Tibial nerve (tissue), 4 donors: ENCODE data around the gene KSR2. TPM values are rescaled to one million over a fixed set of nuclear protein-coding genes. Genes with fewer than 3 reads are reported as not detected.

Experiments used
- DNase-seq, 2 donors: peaks; one replicate each; pipeline ENCODE4 v3.0.0-alpha.2; 2019; ENCODE audit warnings: low spot score in 2 of 2
- H3K27ac ChIP-seq, 4 donors: fragments of 200-600 bp; sonication (generic) in 3 of 4; one replicate each; pipeline ENCODE4 v1.5.1; 2017 to 2019; ENCODE audit warnings: mild to moderate bottlenecking in 1 of 4
- H3K27me3 ChIP-seq, 2 donors: fragments of 200-600 bp; sonication (generic) in 1 of 2; one replicate each; pipeline versions ENCODE4 v1.5.1 to v1.6.0; 2017 to 2019
- H3K36me3 ChIP-seq, 3 donors: fragments of 200-600 bp; sonication (generic); one replicate each; pipeline ENCODE4 v1.5.1; 2018 to 2019
- H3K4me1 ChIP-seq, 4 donors: fragments of 200-600 bp; sonication (generic) in 3 of 4; one replicate each; pipeline ENCODE4 v1.5.1; 2017 to 2019
- H3K4me3 ChIP-seq, 4 donors: fragments of 200-600 bp; sonication (generic) in 3 of 4; one replicate each; pipeline ENCODE4 v1.5.1; 2017 to 2019; ENCODE audit warnings: mild to moderate bottlenecking in 1 of 4, moderate library complexity in 1 of 4
- H3K9me3 ChIP-seq, 4 donors: fragments of 200-600 bp; sonication (generic) in 3 of 4; one replicate each; pipeline ENCODE4 v1.5.1; 2017 to 2019
- CTCF ChIP-seq, 5 experiments: fragments of 200-600 bp in 3 of 5; fragments of 450-650 bp in 2 of 5; sonication (generic) in 3 of 5; IDR thresholded peaks; one replicate each; pipeline ENCODE4 v1.5.1; 2016 to 2019; ENCODE audit warnings: antibody characterized with exemption in 5 of 5, mild to moderate bottlenecking in 3 of 5, moderate library complexity in 2 of 5
- EP300 ChIP-seq, 2 donors: sonication (generic); formaldehyde crosslinking; IDR thresholded peaks; one replicate each; pipeline ENCODE4 v1.6.1; 2017; ENCODE audit warnings: antibody characterized with exemption in 2 of 2, mild to moderate bottlenecking in 1 of 2
- POLR2A ChIP-seq, 2 donors: fragments of 450-650 bp; IDR thresholded peaks; one replicate each; pipeline ENCODE4 v1.6.1; 2017; ENCODE audit warnings: antibody characterized with exemption in 2 of 2, mild to moderate bottlenecking in 2 of 2, moderate library complexity in 2 of 2
- WGBS, 2 donors: methylation state at CpG; one replicate each; pipeline ENCODE4 v1.1.5; 2018; 5-methylcytosine and 5-hydroxymethylcytosine counted together
- total RNA-seq, 4 donors: library from RNA; depleted of rRNA; stranded (reverse); fragments of >200 nt; gene quantifications; one replicate each; pipeline ENCODE4 v1.1.0, GENCODE V29; 2016

The KSR2 gene
- total RNA-seq, 4 donors from 2014 or later: under 0.01 TPM; not detected in 3

GRCh38 chr12:117470804-117471203 is 498.0 kb downstream of the KSR2 start:
- no peaks in the 10 kb centered on the region for H3K4me1 ChIP-seq
- 57 to 61% methylated on average over 2 of the region's 2 CpGs for WGBS, 2 donors

GRCh38 chr12:117469883-117470483 is 498.8 kb downstream of the KSR2 start:
- DNase-seq: no peak
- Histone ChIP-seq H3K27ac (no peak overlapping the region), H3K27me3 (no peaks in the 10 kb centered on the region), H3K4me3 (no peak overlapping the region), H3K36me3 (no peaks in the 10 kb centered on the region), H3K9me3 (peaks cover 0 to 12% (median 0%) of the 10 kb centered on the region in 4 donors), H3K4me1 (no peaks in the 10 kb centered on the region)
- TF ChIP-seq CTCF (IDR thresholded peaks at IDR 0.05) (no peak), POLR2A (IDR thresholded peaks at IDR 0.05) (no peak), EP300 (IDR thresholded peaks at IDR 0.05) (no peak)
- WGBS, 2 donors: 81 to 92% methylated on average over 4 of the region's 4 CpGs

More at GRCh38 chr12:117470804-117471203, 498.0 kb downstream of the KSR2 start:
- no peak overlapping the region for H3K4me3 ChIP-seq
- TF ChIP-seq EP300 (IDR thresholded peaks at IDR 0.05): no peak
- peak in 1 of 5 experiments; percentile 17 for TF ChIP-seq CTCF (IDR thresholded peaks at IDR 0.05)
- no peaks in the 10 kb centered on the region for H3K36me3 ChIP-seq
- H3K27ac ChIP-seq: no peak overlapping the region
- H3K27me3 ChIP-seq: no peaks in the 10 kb centered on the region
- peaks cover 0 to 12% (median 0%) of the 10 kb centered on the region in 4 donors for H3K9me3 ChIP-seq
- no peak for DNase-seq

GRCh38 chr12:117468016-117468415 is 500.8 kb downstream of the KSR2 start:
- no peak for DNase-seq
- Histone ChIP-seq H3K27me3 (no peaks in the 10 kb centered on the region), H3K27ac (no peak overlapping the region), H3K4me3 (no peak overlapping the region), H3K9me3 (peaks cover 0 to 12% (median 0%) of the 10 kb centered on the region in 4 donors), H3K36me3 (no peaks in the 10 kb centered on the region), H3K4me1 (no peaks in the 10 kb centered on the region)
- no peak for TF ChIP-seq CTCF (IDR thresholded peaks at IDR 0.05)
- 63 to 73% methylated on average over 3 of the region's 3 CpGs for WGBS, 2 donors

GRCh38 chr12:117467588-117467987 is 501.2 kb downstream of the KSR2 start:
- Histone ChIP-seq H3K4me3 (no peak overlapping the region), H3K27ac (no peak overlapping the region), H3K27me3 (no peaks in the 10 kb centered on the region), H3K9me3 (peaks cover 0 to 12% (median 0%) of the 10 kb centered on the region in 4 donors), H3K4me1 (no peaks in the 10 kb centered on the region), H3K36me3 (no peaks in the 10 kb centered on the region)
- DNase-seq: no peak
- no peak for TF ChIP-seq EP300 (IDR thresholded peaks at IDR 0.05)
- TF ChIP-seq CTCF (IDR thresholded peaks at IDR 0.05): no peak
- no peak for TF ChIP-seq POLR2A (IDR thresholded peaks at IDR 0.05)

GRCh38 chr12:117466677-117467362 is 502.0 kb downstream of the KSR2 start:
- TF ChIP-seq CTCF (IDR thresholded peaks at IDR 0.05): no peak
- TF ChIP-seq POLR2A (IDR thresholded peaks at IDR 0.05): no peak
- no peak for TF ChIP-seq EP300 (IDR thresholded peaks at IDR 0.05)
- 62 to 69% methylated on average over 15 to 20 of the region's 20 CpGs for WGBS, 2 donors
- Histone ChIP-seq H3K27me3 (no peaks in the 10 kb centered on the region), H3K4me3 (no peak overlapping the region), H3K27ac (no peak overlapping the region), H3K36me3 (no peaks in the 10 kb centered on the region), H3K4me1 (no peaks in the 10 kb centered on the region), H3K9me3 (peaks cover 0 to 12% (median 0%) of the 10 kb centered on the region in 4 donors)
- no peak for DNase-seq
